Ishikawa (cell line): ENCODE data around the gene NPC2.

Source experiments
- CEBPB ChIP-seq: IDR thresholded peaks from 2 replicates; pipeline ENCODE4 v1.6.1; 2012
- CREB1 ChIP-seq: IDR thresholded peaks from 2 replicates; pipeline ENCODE4 v1.6.1; 2012; ENCODE audit warnings: low read depth
- EGR1 ChIP-seq: IDR thresholded peaks from 2 replicates; pipeline ENCODE4 v1.6.1; 2012
- EP300 ChIP-seq: IDR thresholded peaks from 2 replicates; pipeline ENCODE4 v1.6.1; 2012; ENCODE audit warnings: borderline replicate concordance
- FOXM1 ChIP-seq: IDR thresholded peaks from 2 replicates; pipeline ENCODE4 v1.6.1; 2012; ENCODE audit warnings: low read depth, borderline replicate concordance
- NFIC ChIP-seq: IDR thresholded peaks from 2 replicates; pipeline ENCODE4 v1.6.1; 2012
- RAD21 ChIP-seq: IDR thresholded peaks from 2 replicates; pipeline ENCODE4 v1.6.1; 2012; ENCODE audit warnings: low read depth
- TAF1 ChIP-seq: IDR thresholded peaks from 2 replicates; pipeline ENCODE4 v1.6.1; 2012; ENCODE audit warnings: low read depth, mild to moderate bottlenecking
- TCF12 ChIP-seq: IDR thresholded peaks from 2 replicates; pipeline ENCODE4 v1.6.1; 2012; ENCODE audit warnings: low read depth
- TEAD4 ChIP-seq: IDR thresholded peaks from 2 replicates; pipeline ENCODE4 v1.6.1; 2012
- YY1 ChIP-seq: IDR thresholded peaks from 2 replicates; pipeline ENCODE4 v1.6.1; 2012; ENCODE audit warnings: low read depth
- ZBTB7A ChIP-seq: IDR thresholded peaks from 2 replicates; pipeline ENCODE4 v1.6.1; 2012; ENCODE audit warnings: low read depth
- TF ChIP-seq, protein P1 (sequence below): IDR thresholded peaks from 2 replicates; pipeline ENCODE4 v1.6.1; 2012; ENCODE audit warnings: low read depth, mild to moderate bottlenecking
- TF ChIP-seq, protein P2 (sequence below): IDR thresholded peaks from 2 replicates; pipeline ENCODE4 v1.6.1; 2012

DNA sequence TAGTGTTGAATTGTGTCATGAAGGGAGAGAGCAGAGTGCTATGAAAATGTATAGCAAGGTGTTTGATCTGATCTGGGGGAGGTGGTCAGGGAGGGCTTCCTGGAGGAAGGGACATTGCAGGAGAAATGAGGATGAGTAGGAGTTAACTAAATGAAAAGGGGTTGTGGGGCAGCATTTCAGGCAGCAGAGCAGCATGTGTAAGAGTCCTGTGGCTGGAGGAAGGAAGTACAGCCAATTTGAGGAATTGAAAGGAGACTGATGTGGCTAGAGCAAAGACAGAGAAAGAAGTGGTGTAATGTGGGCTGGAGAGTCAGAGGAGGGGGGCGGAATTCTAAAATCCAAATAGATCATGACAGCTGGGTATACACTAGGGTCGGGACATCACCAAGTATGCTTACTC is 20.5 kb downstream of the NPC2 start:
- TF ChIP-seq TCF12 (no peak), RAD21 (no peak), EGR1 (no peak), YY1 (no peak), TEAD4 (no peak), NFIC (no peak), CREB1 (no peak), FOXM1 (no peak), EP300 (no peak), CEBPB (no peak), TAF1 (no peak), ZBTB7A (no peak)
- TF ChIP-seq, protein P1, sequence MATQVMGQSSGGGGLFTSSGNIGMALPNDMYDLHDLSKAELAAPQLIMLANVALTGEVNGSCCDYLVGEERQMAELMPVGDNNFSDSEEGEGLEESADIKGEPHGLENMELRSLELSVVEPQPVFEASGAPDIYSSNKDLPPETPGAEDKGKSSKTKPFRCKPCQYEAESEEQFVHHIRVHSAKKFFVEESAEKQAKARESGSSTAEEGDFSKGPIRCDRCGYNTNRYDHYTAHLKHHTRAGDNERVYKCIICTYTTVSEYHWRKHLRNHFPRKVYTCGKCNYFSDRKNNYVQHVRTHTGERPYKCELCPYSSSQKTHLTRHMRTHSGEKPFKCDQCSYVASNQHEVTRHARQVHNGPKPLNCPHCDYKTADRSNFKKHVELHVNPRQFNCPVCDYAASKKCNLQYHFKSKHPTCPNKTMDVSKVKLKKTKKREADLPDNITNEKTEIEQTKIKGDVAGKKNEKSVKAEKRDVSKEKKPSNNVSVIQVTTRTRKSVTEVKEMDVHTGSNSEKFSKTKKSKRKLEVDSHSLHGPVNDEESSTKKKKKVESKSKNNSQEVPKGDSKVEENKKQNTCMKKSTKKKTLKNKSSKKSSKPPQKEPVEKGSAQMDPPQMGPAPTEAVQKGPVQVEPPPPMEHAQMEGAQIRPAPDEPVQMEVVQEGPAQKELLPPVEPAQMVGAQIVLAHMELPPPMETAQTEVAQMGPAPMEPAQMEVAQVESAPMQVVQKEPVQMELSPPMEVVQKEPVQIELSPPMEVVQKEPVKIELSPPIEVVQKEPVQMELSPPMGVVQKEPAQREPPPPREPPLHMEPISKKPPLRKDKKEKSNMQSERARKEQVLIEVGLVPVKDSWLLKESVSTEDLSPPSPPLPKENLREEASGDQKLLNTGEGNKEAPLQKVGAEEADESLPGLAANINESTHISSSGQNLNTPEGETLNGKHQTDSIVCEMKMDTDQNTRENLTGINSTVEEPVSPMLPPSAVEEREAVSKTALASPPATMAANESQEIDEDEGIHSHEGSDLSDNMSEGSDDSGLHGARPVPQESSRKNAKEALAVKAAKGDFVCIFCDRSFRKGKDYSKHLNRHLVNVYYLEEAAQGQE: no peak
- TF ChIP-seq, protein P2, sequence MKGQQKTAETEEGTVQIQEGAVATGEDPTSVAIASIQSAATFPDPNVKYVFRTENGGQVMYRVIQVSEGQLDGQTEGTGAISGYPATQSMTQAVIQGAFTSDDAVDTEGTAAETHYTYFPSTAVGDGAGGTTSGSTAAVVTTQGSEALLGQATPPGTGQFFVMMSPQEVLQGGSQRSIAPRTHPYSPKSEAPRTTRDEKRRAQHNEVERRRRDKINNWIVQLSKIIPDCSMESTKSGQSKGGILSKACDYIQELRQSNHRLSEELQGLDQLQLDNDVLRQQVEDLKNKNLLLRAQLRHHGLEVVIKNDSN: no peak
